Upper lobe of right lung (tissue), 1 donor: Measurements from ENCODE around the gene MCTP1. TPM values are rescaled to one million over a fixed set of nuclear protein-coding genes. Genes with fewer than 3 reads are reported as not detected.

Source experiments
- ATAC-seq: fragments of 200-7000 bp; cut with Tn5 transposase; one replicate; pipeline ENCODE4 v1.9.1; 2020; ENCODE audit warnings: mild to moderate bottlenecking, moderate library complexity
- DNase-seq: peaks from one replicate; pipeline ENCODE4 v3.0.0-alpha.2; 2020
- H3K27ac ChIP-seq: fragments of 200-600 bp; one replicate; pipeline ENCODE4 v1.8.0; 2022
- H3K27me3 ChIP-seq: fragments of 200-600 bp; one replicate; pipeline ENCODE4 v1.8.0; 2022; ENCODE audit warnings: mild to moderate bottlenecking
- H3K36me3 ChIP-seq: fragments of 200-600 bp; one replicate; pipeline ENCODE4 v1.8.0; 2022
- H3K4me1 ChIP-seq: fragments of 200-600 bp; one replicate; pipeline ENCODE4 v1.8.0; 2022
- H3K4me3 ChIP-seq: fragments of 200-600 bp; one replicate; pipeline ENCODE4 v1.8.0; 2022; ENCODE audit warnings: mild to moderate bottlenecking
- H3K9me3 ChIP-seq: fragments of 200-600 bp; one replicate; pipeline ENCODE4 v1.8.0; 2022
- intact Hi-C: fragments of 100-400 bp; cut with DNase I; formaldehyde crosslinking; loops from one replicate; pipeline ENCODE4 v1.11.0; 2022
- total RNA-seq: library from RNA; stranded (reverse); fragmentation: NEBNext Ultra II Directional; extraction: Animal tissue kit (Norgen Biotek cat#: 25700); gene quantifications from one replicate; pipeline ENCODE4 v1.2.1, GENCODE V29; 2021
- TF ChIP-seq, protein P1 (sequence below): fragments of 200-600 bp; IDR thresholded peaks from one replicate; pipeline ENCODE4 v1.8.0; 2022; ENCODE audit warnings: antibody characterized with exemption
- donor health status: DM: no; HTN: yes; CAD: no; lungs with severe emphysema.

The MCTP1 gene
- total RNA-seq, 1 donor from 2014 or later, result 40.7 TPM

DNA sequence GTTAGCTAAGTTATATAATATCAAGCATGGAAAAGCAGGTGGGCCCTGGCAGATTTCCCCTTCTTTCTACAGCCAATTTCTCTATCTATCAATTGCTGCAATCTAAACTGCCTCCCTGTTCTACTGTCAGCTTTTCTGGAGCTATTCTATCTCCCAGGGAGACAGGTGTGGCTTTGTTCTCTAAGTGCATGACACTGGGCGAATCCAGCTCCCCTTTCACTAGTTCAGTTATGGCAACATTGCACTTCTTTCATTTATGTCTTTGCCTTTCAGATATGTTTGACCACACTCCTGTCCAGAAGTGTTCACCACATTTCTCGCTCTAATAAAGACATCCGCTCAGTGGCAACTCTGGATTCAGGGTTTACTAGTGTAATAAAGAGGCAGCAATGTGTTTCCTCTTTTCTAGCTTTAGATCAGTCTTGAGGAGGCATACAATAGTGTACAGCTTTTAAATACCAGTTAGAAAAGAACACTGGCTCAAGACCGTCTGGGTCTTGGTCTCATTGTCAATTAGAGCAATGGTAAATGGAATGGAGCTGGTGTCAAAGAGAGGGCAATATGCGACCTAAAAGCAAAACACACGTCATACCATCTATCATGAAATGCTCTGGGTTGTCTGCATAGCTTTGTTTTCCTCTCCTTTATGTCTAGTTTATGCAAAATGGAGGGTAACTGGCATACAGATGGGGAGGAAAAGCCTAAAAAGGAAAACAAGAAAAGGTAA, 469.4 kb downstream of the MCTP1 start:
- DNase-seq (no peak), ATAC-seq (no peak)
- Histone ChIP-seq H3K4me1 (no peaks in the 10 kb centered on the region), H3K27ac (no peak overlapping the region), H3K36me3 (no peaks in the 10 kb centered on the region), H3K9me3 (no peaks in the 10 kb centered on the region), H3K27me3 (no peaks in the 10 kb centered on the region), H3K4me3 (no peak overlapping the region)
- TF ChIP-seq, protein P1, sequence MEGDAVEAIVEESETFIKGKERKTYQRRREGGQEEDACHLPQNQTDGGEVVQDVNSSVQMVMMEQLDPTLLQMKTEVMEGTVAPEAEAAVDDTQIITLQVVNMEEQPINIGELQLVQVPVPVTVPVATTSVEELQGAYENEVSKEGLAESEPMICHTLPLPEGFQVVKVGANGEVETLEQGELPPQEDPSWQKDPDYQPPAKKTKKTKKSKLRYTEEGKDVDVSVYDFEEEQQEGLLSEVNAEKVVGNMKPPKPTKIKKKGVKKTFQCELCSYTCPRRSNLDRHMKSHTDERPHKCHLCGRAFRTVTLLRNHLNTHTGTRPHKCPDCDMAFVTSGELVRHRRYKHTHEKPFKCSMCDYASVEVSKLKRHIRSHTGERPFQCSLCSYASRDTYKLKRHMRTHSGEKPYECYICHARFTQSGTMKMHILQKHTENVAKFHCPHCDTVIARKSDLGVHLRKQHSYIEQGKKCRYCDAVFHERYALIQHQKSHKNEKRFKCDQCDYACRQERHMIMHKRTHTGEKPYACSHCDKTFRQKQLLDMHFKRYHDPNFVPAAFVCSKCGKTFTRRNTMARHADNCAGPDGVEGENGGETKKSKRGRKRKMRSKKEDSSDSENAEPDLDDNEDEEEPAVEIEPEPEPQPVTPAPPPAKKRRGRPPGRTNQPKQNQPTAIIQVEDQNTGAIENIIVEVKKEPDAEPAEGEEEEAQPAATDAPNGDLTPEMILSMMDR, result no peak
- intact Hi-C loops, result no loop called here

DNA sequence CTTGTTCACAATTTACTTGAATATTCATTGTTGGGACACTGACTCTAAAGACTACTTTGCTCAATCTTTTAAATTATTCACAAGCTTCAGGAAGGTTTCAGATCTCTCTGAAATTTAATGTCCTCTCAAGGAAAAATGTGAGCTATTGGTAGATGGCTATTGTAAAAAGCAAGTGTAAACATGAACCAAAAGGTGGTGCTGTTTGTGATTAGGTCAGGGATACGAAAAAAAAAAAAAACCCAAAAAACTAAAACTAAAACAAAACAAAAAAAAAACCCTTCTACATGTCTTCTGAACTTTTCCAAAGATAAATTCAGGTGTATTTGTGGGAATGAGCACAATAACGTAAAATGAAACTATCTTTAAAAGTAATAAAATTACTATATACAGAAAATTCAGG, 472.7 kb downstream of the MCTP1 start:
- ATAC-seq (no peak), DNase-seq (no peak)
- intact Hi-C loops, result no loop called here
- Histone ChIP-seq H3K9me3 (no peaks in the 10 kb centered on the region), H3K27ac (no peak overlapping the region), H3K4me3 (no peak overlapping the region), H3K4me1 (no peaks in the 10 kb centered on the region), H3K27me3 (no peaks in the 10 kb centered on the region), H3K36me3 (no peaks in the 10 kb centered on the region)
- TF ChIP-seq, protein P1, result no peak

DNA sequence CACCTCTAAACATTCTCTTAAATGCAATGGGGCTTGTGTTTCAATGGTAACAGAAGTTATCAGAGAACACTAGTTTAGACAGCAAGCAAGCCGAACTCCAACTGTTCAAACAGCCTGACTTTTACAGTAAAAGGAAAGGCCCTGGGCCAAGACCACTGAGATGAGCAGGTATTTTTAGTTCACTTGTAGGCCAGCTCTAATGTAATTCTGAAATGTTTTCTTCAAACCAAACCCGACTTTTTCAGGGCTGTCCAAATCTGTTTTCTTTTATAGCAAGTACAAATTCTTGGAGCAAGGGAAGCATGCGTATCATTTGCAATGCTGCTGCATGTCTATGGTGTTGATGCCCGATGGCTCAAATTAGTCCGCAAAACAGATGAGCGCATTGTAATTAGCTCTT, 473.6 kb downstream of the MCTP1 start:
- Histone ChIP-seq H3K27ac (no peak overlapping the region), H3K4me3 (no peak overlapping the region), H3K27me3 (no peaks in the 10 kb centered on the region), H3K9me3 (no peaks in the 10 kb centered on the region), H3K4me1 (no peaks in the 10 kb centered on the region), H3K36me3 (no peaks in the 10 kb centered on the region)
- DNase-seq (no peak), ATAC-seq (no peak)
- intact Hi-C loops, result no loop called here
- TF ChIP-seq, protein P1, result no peak

DNA sequence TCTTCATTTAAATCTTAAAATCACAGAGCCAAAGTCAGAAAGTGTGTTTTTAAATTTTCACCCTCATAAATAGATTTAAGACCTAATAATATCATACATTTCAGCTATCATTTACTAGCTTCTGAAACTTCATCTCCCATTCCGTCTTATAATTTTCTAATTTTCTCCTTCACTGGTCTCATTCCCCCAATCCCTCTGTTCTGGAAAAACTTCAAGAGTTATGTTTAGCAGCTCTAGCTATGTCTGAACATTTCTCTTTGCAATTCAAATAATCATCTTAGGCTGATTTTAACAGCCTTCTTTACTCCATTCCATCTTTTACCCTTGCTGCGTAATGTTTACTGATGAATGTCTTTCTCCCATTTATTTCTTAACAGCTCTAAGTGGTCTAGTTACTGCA, 474.0 kb downstream of the MCTP1 start:
- DNase-seq (no peak), ATAC-seq (no peak)
- Histone ChIP-seq H3K4me1 (no peaks in the 10 kb centered on the region), H3K27ac (no peak overlapping the region), H3K4me3 (no peak overlapping the region), H3K27me3 (no peaks in the 10 kb centered on the region), H3K9me3 (no peaks in the 10 kb centered on the region), H3K36me3 (no peaks in the 10 kb centered on the region)
- intact Hi-C loops, result no loop called here
- TF ChIP-seq, protein P1, result no peak

DNA sequence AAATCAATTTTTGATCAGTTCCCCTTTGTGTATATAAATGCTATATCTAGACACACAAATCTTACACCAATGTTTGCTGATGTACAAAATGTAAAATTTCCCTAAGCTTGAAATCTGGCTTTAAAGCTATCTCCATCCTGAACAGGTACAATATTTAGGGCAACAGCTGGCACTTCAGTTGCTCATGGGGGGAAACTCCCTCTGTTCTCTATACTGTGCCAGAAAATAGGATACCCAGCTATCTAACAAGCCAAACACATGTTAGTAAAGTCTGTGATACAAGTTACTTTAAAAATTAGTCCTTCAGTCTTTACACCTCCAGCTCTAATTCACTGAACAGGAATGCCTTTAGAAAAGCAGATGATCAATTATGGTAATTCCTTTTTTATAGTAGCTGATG, 474.6 kb downstream of the MCTP1 start:
- TF ChIP-seq, protein P1, result no peak
- Histone ChIP-seq H3K4me3 (no peak overlapping the region), H3K9me3 (no peaks in the 10 kb centered on the region), H3K27me3 (no peaks in the 10 kb centered on the region), H3K36me3 (no peaks in the 10 kb centered on the region), H3K4me1 (no peaks in the 10 kb centered on the region), H3K27ac (no peak overlapping the region)
- DNase-seq (no peak), ATAC-seq (no peak)
- intact Hi-C loops, result no loop called here

DNA sequence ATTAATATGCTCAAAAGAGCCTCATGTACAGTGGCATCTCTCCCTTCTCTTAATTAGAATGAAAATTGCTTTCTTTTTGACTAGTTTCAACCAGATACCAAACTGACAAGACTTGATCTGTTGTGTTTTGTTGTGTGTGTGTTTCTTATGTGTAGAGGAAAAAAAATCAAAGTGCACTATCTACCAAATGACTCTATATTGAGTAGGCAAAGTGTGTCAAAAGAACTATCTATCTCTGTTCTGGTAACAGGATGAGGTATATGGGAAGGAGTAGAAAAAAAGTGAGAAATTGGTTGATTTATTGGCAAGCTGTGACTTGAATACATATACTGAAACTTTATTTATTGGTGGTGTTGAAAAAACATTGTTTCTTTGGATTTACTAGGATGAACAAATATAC, 476.4 kb downstream of the MCTP1 start:
- H3K27me3 ChIP-seq, result no peaks in the 10 kb centered on the region
- DNase-seq, result no peak
- ATAC-seq, result no peak
- no peaks in the 10 kb centered on the region for H3K9me3 ChIP-seq
- intact Hi-C loops, result no loop called here
- H3K27ac ChIP-seq, result no peak overlapping the region
- H3K36me3 ChIP-seq, result no peaks in the 10 kb centered on the region
- H3K4me3 ChIP-seq, result no peak overlapping the region
- H3K4me1 ChIP-seq, result no peaks in the 10 kb centered on the region
- TF ChIP-seq, protein P1, result no peak
